HG03354 (cell line): ENCODE data around the gene PER3.
"Not testable (repeated sequence)": the region's sequence is repeated elsewhere in the genome, so short reads cannot be mapped to it uniquely, and the experiment has no call there.

ENCODE experiments used
- ATAC-seq: cut with Tn5 transposase; IDR thresholded peaks from one replicate; pipeline ENCODE4 v1.9.1; 2021; ENCODE audit warnings: mild to moderate bottlenecking; ENCODE audit not compliant: unreplicated experiment, poor library complexity, severe bottlenecking

The PER3 gene

GRCh38 chr1:7777591-7777990 lies 6.5 kb upstream of the PER3 start:
- ATAC-seq: no peak

- ATAC-seq: no peak
Measured at GRCh38 chr1:7778133-7778628, 5.9 kb upstream of the PER3 start.

- no peak for ATAC-seq
Measured at GRCh38 chr1:7780976-7781375, 3.1 kb upstream of the PER3 start.

GRCh38 chr1:7781501-7781900 lies 2.6 kb upstream of the PER3 start:
- ATAC-seq: no peak

- ATAC-seq: no peak
Measured at GRCh38 chr1:7781923-7782495, 2.1 kb upstream of the PER3 start.

GRCh38 chr1:7783178-7783711 lies 846 bp upstream of the PER3 start:
- ATAC-seq: peak; percentile 30

GRCh38 chr1:7784492-7785071 lies 491 bp downstream of the PER3 start:
- ATAC-seq: no peak

GRCh38 chr1:7785108-7785507 lies 1.0 kb downstream of the PER3 start:
- no peak for ATAC-seq

GRCh38 chr1:7786795-7787194 lies 2.7 kb downstream of the PER3 start:
- ATAC-seq: no peak

- ATAC-seq: no peak
Measured at GRCh38 chr1:7789828-7790227, 5.7 kb downstream of the PER3 start.

GRCh38 chr1:7791027-7791426 lies 6.9 kb downstream of the PER3 start:
- ATAC-seq: not testable (repeated sequence)

- no peak for ATAC-seq
Measured at GRCh38 chr1:7795406-7795805, 11.3 kb downstream of the PER3 start.

- ATAC-seq: no peak
Measured at GRCh38 chr1:7805460-7805859, 21.4 kb downstream of the PER3 start.

- no peak for ATAC-seq
Measured at GRCh38 chr1:7808253-7808844, 24.3 kb downstream of the PER3 start.

GRCh38 chr1:7809742-7810141 lies 25.7 kb downstream of the PER3 start:
- ATAC-seq: no peak

GRCh38 chr1:7810395-7810794 lies 26.3 kb downstream of the PER3 start:
- no peak for ATAC-seq

GRCh38 chr1:7811476-7811875 lies 27.4 kb downstream of the PER3 start:
- no peak for ATAC-seq

- no peak for ATAC-seq
Measured at GRCh38 chr1:7813677-7814373, 29.7 kb downstream of the PER3 start.

GRCh38 chr1:7821282-7821681 lies 37.2 kb downstream of the PER3 start:
- ATAC-seq: no peak

GRCh38 chr1:7824701-7825100 lies 40.6 kb downstream of the PER3 start:
- no peak for ATAC-seq

GRCh38 chr1:7826363-7826762 lies 42.3 kb downstream of the PER3 start:
- no peak for ATAC-seq
